ENCODE data around the gene RPL28. TPM values are rescaled to one million over a fixed set of nuclear protein-coding genes. Genes with fewer than 3 reads are reported as not detected.
A peak's percentile ranks its signal among the peaks of the same experiment; 100 is the strongest.

The RPL28 gene
- total RNA-seq, 2 donors from 2014 or later: 1,106 to 1,518 TPM

GRCh38 chr19:55360902-55361301 lies 24.8 kb upstream of the RPL28 start:
- no peak for DNase-seq (ENCODE audit: low spot score)
- Mint-ChIP-seq H3K9me3 (no peaks in the 10 kb centered on the region), H3K4me3 (no peak overlapping the region), H3K27me3 (peaks cover 6 to 9% of the 10 kb centered on the region in 2 donors), H3K4me1 (ENCODE audit: low read depth in 2 of 2) (no peaks in the 10 kb centered on the region), H3K36me3 (no peaks in the 10 kb centered on the region), H3K27ac (no peak overlapping the region)
- ATAC-seq: no peak

- no peak for DNase-seq (ENCODE audit: low spot score)
- Mint-ChIP-seq H3K4me3 (no peak overlapping the region), H3K36me3 (no peaks in the 10 kb centered on the region), H3K27ac (no peak overlapping the region), H3K9me3 (no peaks in the 10 kb centered on the region), H3K4me1 (ENCODE audit: low read depth in 2 of 2) (no peaks in the 10 kb centered on the region), H3K27me3 (peaks cover 1 to 4% of the 10 kb centered on the region in 2 donors)
- no peak for ATAC-seq
Observed at GRCh38 chr19:55362174-55362989, 23.4 kb upstream of the RPL28 start.

GRCh38 chr19:55362990-55363716 lies 22.6 kb upstream of the RPL28 start, which contains the start of gene GARIN5B:
Gene GARIN5B (minus strand): TSS chr19:55363260. CDS start chr19:55363066, 194 bp downstream.
- no peak for ATAC-seq

DNA sequence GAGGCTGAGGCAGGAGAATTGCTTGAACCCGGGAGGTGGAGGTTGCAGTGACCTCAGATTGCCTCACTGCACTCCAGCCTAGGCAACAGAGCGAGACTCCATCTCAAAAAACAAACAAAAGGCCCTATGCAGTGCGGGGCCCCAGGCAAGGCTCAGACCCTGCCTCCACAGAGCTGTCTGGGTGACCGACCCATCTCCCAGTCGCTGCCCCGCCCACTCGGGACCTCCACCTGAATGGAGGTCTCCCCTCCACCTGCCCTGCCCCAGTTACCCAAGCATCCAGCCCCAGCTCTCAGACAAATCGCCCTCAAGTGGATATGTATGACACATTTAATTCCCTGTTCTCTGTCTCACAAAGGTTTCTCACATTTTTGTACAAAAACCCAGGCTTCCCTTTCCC lies 20.5 kb upstream of the RPL28 start:
- H3K36me3 Mint-ChIP-seq: no peaks in the 10 kb centered on the region
- no peaks in the 10 kb centered on the region for H3K9me3 Mint-ChIP-seq
- peaks cover 6 to 7% of the 10 kb centered on the region in 2 donors for H3K27me3 Mint-ChIP-seq
- no peak for DNase-seq (ENCODE audit: low spot score)
- H3K4me3 Mint-ChIP-seq: no peak overlapping the region
- no peak for ATAC-seq
- H3K4me1 Mint-ChIP-seq (ENCODE audit: low read depth in 2 of 2): peaks cover 0 to 4% of the 10 kb centered on the region in 2 donors
- H3K27ac Mint-ChIP-seq: no peak overlapping the region

More at GRCh38 chr19:55362990-55363716, 22.6 kb upstream of the RPL28 start, which contains the start of gene GARIN5B:
- DNase-seq (ENCODE audit: low spot score): no peak
- no peak within 1 kb of the TSS for H3K4me3 Mint-ChIP-seq
- no peaks in the 10 kb centered on the region for H3K36me3 Mint-ChIP-seq
- H3K27ac Mint-ChIP-seq: no peak within 1 kb of the TSS
- peaks cover 0 to 3% of the 10 kb centered on the region in 2 donors for H3K27me3 Mint-ChIP-seq
- no peaks in the 10 kb centered on the region for H3K4me1 Mint-ChIP-seq (ENCODE audit: low read depth in 2 of 2)
- no peaks in the 10 kb centered on the region for H3K9me3 Mint-ChIP-seq

DNA sequence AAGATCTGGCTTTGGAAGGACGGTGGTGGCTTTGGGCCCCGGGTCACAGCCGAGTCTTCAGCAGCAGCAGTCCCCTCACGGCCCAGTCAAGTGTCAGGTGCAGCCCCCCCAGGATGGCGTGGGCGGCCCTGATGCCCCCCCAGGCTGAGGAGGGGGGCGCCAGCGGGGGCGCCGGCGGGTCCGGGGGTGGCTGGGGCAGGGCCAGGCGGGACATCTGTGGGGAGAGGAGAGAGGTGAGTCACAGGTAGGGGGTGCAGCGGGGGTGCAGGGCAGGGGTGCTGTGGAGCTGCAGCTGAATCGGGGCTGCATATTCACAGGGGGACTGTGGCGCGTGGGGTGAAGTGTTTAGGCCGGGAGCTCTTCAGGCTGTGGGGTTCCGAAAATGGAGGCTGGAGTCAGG lies 19.8 kb upstream of the RPL28 start:
- DNase-seq (ENCODE audit: low spot score): no peak
- no peak overlapping the region for H3K27ac Mint-ChIP-seq
- no peak for ATAC-seq

GRCh38 chr19:55366790-55367189 lies 18.9 kb upstream of the RPL28 start:
- no peak for ATAC-seq
- Mint-ChIP-seq H3K4me3 (no peak overlapping the region), H3K4me1 (ENCODE audit: low read depth in 2 of 2) (peaks cover 0 to 4% of the 10 kb centered on the region in 2 donors), H3K36me3 (no peaks in the 10 kb centered on the region), H3K9me3 (no peaks in the 10 kb centered on the region), H3K27ac (no peak overlapping the region), H3K27me3 (peaks cover 15 to 20% of the 10 kb centered on the region in 2 donors)
- DNase-seq (ENCODE audit: low spot score): no peak

More for the DNA sequence above, 19.8 kb upstream of the RPL28 start:
- no peaks in the 10 kb centered on the region for H3K9me3 Mint-ChIP-seq
- H3K36me3 Mint-ChIP-seq: no peaks in the 10 kb centered on the region
- H3K27me3 Mint-ChIP-seq: peaks cover 13 to 14% of the 10 kb centered on the region in 2 donors
- H3K4me3 Mint-ChIP-seq: no peak overlapping the region
- H3K4me1 Mint-ChIP-seq (ENCODE audit: low read depth in 2 of 2): peaks cover 0 to 4% of the 10 kb centered on the region in 2 donors

- Mint-ChIP-seq H3K4me3 (no peak overlapping the region), H3K9me3 (no peaks in the 10 kb centered on the region), H3K36me3 (no peaks in the 10 kb centered on the region), H3K27me3 (peaks cover 20 to 27% of the 10 kb centered on the region in 2 donors), H3K4me1 (ENCODE audit: low read depth in 2 of 2) (peaks cover 0 to 4% of the 10 kb centered on the region in 2 donors), H3K27ac (no peak overlapping the region)
- no peak for DNase-seq (ENCODE audit: low spot score)
- no peak for ATAC-seq
Observed at GRCh38 chr19:55368106-55368505, 17.6 kb upstream of the RPL28 start.

- DNase-seq (ENCODE audit: low spot score) (no peak), ATAC-seq (peak; percentile 43 to 61)
- Mint-ChIP-seq H3K27ac (no peak overlapping the region), H3K27me3 (peaks cover 24 to 32% of the 10 kb centered on the region in 2 donors), H3K36me3 (no peaks in the 10 kb centered on the region), H3K4me3 (no peak overlapping the region), H3K4me1 (ENCODE audit: low read depth in 2 of 2) (peaks cover 0 to 8% of the 10 kb centered on the region in 2 donors), H3K9me3 (no peaks in the 10 kb centered on the region)
Observed at GRCh38 chr19:55368701-55369563, 16.8 kb upstream of the RPL28 start.

DNA sequence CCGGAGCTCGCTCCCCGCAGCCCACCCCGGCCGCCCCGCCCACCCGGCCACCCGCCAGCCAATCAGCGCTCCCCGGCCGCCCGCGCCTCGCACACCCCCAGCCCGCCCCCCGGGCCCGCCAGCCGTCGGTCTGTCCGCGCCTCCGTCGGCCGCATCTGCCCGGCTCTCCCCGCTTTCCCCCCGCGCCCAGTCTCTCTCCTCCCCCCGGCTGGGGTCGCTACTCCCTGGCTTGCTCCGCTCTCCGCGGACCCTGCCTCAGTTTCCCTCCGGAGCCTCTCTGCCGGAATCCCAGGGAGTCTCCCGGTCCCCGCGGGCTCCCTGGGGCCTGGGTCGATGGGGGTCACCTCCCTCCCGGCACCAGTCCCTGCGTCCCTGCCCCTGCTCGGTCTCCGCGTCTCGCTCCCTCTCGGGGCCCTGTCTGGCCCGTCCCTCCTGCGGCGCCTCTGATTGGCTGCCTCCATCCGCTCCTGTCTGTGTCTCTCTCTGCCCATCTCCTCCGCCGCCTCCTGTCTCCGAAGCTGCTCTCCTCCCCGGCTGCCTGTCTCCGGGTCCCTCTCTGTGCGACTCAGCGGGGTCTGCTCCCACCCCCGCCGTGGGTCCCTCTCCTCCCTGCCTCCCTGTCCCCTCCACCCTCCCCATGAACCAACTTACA lies 16.0 kb upstream of the RPL28 start:
- ATAC-seq (peak; percentile 54 to 73), DNase-seq (ENCODE audit: low spot score) (no peak)
- no peaks in the 10 kb centered on the region for H3K9me3 Mint-ChIP-seq
- H3K27ac Mint-ChIP-seq: no peak overlapping the region
- peak overlapping the region; percentile 83 for H3K4me3 Mint-ChIP-seq
- peaks cover 0 to 8% of the 10 kb centered on the region in 2 donors for H3K4me1 Mint-ChIP-seq (ENCODE audit: low read depth in 2 of 2)
- H3K36me3 Mint-ChIP-seq: no peaks in the 10 kb centered on the region
- H3K27me3 Mint-ChIP-seq: peaks cover 25 to 35% of the 10 kb centered on the region in 2 donors

DNA sequence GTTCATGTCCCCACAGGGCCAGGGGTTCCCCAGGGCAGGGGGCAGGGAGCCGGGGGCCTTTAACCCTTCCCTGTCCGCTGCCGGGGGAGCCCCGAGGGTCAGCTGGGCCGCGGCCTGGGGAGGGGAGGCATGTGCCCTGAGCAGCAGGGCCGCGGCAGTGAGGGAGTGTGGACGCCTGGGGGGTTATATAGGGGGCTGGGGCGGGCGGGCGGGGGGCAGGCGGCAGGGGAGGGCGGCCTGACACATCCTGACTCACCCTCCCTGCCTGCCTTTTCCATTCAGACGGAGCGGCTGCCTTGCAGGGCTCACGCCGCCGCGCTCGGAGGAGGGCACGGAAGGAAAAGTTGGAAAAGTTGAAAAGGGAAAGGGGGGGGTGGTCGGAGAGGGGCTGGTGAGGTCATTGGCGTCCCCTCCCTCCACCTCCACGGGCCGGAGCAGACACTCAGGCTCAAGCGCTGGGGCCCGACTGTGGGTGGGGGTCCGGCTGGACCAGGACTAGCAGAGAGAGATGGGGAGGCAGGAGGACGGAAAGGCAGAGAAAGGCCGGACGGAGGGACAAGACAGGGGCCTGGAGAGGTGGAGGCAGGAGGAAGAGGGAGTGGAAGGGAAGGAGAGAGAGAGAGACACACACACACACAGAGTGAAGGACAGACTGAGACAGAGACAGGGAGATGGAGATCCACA lies 15.3 kb upstream of the RPL28 start, which contains the start of gene IL11:
TSS of gene IL11 (minus strand) at position 159 of the 684 bp plus-strand sequence. CDS start at position 6, 153 bp downstream.
- ATAC-seq: no peak
- H3K27ac Mint-ChIP-seq: no peak within 1 kb of the TSS
- peaks cover 0 to 8% of the 10 kb centered on the region in 2 donors for H3K4me1 Mint-ChIP-seq (ENCODE audit: low read depth in 2 of 2)
- peaks cover 25 to 35% of the 10 kb centered on the region in 2 donors for H3K27me3 Mint-ChIP-seq
- no peaks in the 10 kb centered on the region for H3K9me3 Mint-ChIP-seq
- peak within 1 kb of the TSS; percentile 83 for H3K4me3 Mint-ChIP-seq
- DNase-seq (ENCODE audit: low spot score): no peak
- H3K36me3 Mint-ChIP-seq: no peaks in the 10 kb centered on the region

DNA sequence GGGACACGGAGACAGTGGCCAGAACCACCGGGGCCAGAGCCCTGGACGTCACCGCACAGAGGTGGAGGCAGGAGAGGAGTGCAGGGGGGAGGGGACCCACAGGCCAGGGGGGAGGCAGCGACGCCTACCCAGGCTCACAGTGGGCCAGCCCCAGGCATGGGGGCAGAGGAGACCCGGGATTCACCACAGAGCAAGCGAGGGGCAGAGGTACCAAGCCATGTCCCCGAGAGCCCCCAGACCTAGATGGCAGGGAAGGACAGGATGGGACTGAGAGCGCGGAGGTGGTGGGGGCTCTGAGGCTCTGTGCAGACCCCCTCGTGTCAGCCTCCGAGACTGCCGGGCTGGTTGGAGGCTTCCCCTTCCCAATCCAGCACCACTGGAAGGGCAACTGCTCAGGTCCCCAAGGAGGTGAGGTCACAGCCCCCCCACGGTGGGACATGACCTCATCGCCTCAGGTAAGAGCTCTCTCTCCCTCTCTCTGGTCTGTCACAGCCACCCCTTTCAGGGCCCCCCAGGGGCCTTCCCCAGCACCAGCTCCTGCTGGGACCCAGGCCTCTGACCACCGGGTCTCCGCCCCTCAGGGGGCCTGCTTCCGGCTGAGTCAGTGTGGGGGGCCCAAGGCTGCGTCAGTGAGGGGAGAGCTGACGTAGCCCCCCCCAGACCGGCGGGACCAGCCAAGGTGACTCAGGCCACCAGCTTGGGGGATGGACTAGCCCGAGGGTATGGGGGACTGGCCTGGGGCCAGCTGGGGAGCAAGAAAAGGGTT lies 13.2 kb upstream of the RPL28 start:
- DNase-seq (ENCODE audit: low spot score) (no peak), ATAC-seq (peak in 1 of 2 donors; percentile 6)
- H3K27ac Mint-ChIP-seq: no peak overlapping the region
- H3K4me1 Mint-ChIP-seq (ENCODE audit: low read depth in 2 of 2): peaks cover 0 to 8% of the 10 kb centered on the region in 2 donors
- no peaks in the 10 kb centered on the region for H3K9me3 Mint-ChIP-seq
- H3K36me3 Mint-ChIP-seq: no peaks in the 10 kb centered on the region
- no peak overlapping the region for H3K4me3 Mint-ChIP-seq
- peaks cover 28 to 35% of the 10 kb centered on the region in 2 donors for H3K27me3 Mint-ChIP-seq
